Middle frontal gyrus (tissue), 1 donor: ENCODE measurements around the gene LRRFIP2.
"Not testable (repeated sequence)": the region's sequence is repeated elsewhere in the genome, so short reads cannot be mapped to it uniquely, and the experiment has no call there.

Source experiments
- DNase-seq: peaks from one replicate; pipeline ENCODE4 v3.0.0-alpha.2; 2015; ENCODE audit warnings: low spot score; ENCODE audit errors: extremely low spot score

Gene LRRFIP2

GRCh38 chr3:37174532-37175126 lies at the start of gene LRRFIP2:
Gene LRRFIP2 (minus strand): TSS chr3:37174582. CDS start chr3:37148983, 25,599 bp downstream.
- DNase-seq = no peak

- DNase-seq = no peak
Observed at GRCh38 chr3:37223576-37223975, 49.2 kb upstream of the LRRFIP2 start.

GRCh38 chr3:37223141-37223558 lies 48.8 kb upstream of the LRRFIP2 start:
- DNase-seq = no peak

GRCh38 chr3:37222542-37222941 lies 48.2 kb upstream of the LRRFIP2 start:
- not testable (repeated sequence) for DNase-seq

GRCh38 chr3:37221407-37221806 lies 47.0 kb upstream of the LRRFIP2 start:
- no peak for DNase-seq

GRCh38 chr3:37219266-37219665 lies 44.9 kb upstream of the LRRFIP2 start:
- no peak for DNase-seq

- DNase-seq = no peak
Observed at GRCh38 chr3:37218206-37218605, 43.8 kb upstream of the LRRFIP2 start.

GRCh38 chr3:37217098-37217849 lies 42.9 kb upstream of the LRRFIP2 start:
- DNase-seq = no peak

GRCh38 chr3:37216597-37217097 lies 42.3 kb upstream of the LRRFIP2 start:
- no peak for DNase-seq

- no peak for DNase-seq
Observed at GRCh38 chr3:37214076-37214475, 39.7 kb upstream of the LRRFIP2 start.

- peak; percentile 19 for DNase-seq
Observed at GRCh38 chr3:37210230-37210629, 35.8 kb upstream of the LRRFIP2 start.

GRCh38 chr3:37208576-37208975 lies 34.2 kb upstream of the LRRFIP2 start:
- DNase-seq = not testable (repeated sequence)

- DNase-seq = not testable (repeated sequence)
Observed at GRCh38 chr3:37208008-37208407, 33.6 kb upstream of the LRRFIP2 start.

GRCh38 chr3:37206041-37206440 lies 31.7 kb upstream of the LRRFIP2 start:
- DNase-seq = not testable (repeated sequence)

- DNase-seq = no peak
Observed at GRCh38 chr3:37204314-37204713, 29.9 kb upstream of the LRRFIP2 start.

- DNase-seq = no peak
Observed at GRCh38 chr3:37202035-37202434, 27.7 kb upstream of the LRRFIP2 start.

- DNase-seq = no peak
Observed at GRCh38 chr3:37200141-37200540, 25.8 kb upstream of the LRRFIP2 start.

- no peak for DNase-seq
Observed at GRCh38 chr3:37198996-37199395, 24.6 kb upstream of the LRRFIP2 start.

GRCh38 chr3:37198547-37198946 lies 24.2 kb upstream of the LRRFIP2 start:
- no peak for DNase-seq

GRCh38 chr3:37197810-37198371 lies 23.5 kb upstream of the LRRFIP2 start:
- no peak for DNase-seq

- DNase-seq = no peak
Observed at GRCh38 chr3:37194533-37194932, 20.2 kb upstream of the LRRFIP2 start.

- no peak for DNase-seq
Observed at GRCh38 chr3:37190667-37191066, 16.3 kb upstream of the LRRFIP2 start.
